Tibial nerve (tissue), 3 donors: ENCODE results near the gene TOE1.
"Not testable (repeated sequence)": the region's sequence is repeated elsewhere in the genome, so short reads cannot be mapped to it uniquely, and the experiment has no call there.

ENCODE experiments used
- POLR2A ChIP-seq, 2 donors: fragments of 450-650 bp; IDR thresholded peaks; one replicate each; pipeline ENCODE4 v1.6.1; 2017; ENCODE audit warnings: antibody characterized with exemption in 2 of 2, mild to moderate bottlenecking in 2 of 2, moderate library complexity in 2 of 2
- TF ChIP-seq, protein P1 (sequence below), 5 experiments: fragments of 200-600 bp in 3 of 5; fragments of 450-650 bp in 2 of 5; sonication (generic) in 3 of 5; IDR thresholded peaks; one replicate each; pipeline ENCODE4 v1.5.1; 2016 to 2019; ENCODE audit warnings: antibody characterized with exemption in 5 of 5, mild to moderate bottlenecking in 3 of 5, moderate library complexity in 2 of 5

DNA sequence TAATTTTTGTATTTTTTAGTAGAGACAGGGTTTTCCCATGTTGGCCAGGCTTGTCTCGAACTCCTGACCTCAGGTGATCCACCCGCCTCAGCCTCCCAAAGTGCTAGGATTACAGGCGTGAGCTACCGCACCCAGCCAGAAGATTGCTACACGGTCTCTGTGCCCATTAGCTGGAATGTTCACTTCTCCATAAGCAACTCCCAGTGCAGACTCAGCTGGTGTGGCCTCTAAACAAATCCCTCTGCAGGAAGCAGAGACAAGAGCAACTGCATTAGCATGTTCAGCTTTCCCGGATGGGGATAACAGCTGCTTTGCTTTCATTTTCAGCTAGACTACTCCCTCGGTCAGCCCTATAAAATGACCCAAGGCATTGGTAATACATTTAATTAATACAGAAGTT lies 21.0 kb downstream of the TOE1 start:
- TF ChIP-seq, protein P1, sequence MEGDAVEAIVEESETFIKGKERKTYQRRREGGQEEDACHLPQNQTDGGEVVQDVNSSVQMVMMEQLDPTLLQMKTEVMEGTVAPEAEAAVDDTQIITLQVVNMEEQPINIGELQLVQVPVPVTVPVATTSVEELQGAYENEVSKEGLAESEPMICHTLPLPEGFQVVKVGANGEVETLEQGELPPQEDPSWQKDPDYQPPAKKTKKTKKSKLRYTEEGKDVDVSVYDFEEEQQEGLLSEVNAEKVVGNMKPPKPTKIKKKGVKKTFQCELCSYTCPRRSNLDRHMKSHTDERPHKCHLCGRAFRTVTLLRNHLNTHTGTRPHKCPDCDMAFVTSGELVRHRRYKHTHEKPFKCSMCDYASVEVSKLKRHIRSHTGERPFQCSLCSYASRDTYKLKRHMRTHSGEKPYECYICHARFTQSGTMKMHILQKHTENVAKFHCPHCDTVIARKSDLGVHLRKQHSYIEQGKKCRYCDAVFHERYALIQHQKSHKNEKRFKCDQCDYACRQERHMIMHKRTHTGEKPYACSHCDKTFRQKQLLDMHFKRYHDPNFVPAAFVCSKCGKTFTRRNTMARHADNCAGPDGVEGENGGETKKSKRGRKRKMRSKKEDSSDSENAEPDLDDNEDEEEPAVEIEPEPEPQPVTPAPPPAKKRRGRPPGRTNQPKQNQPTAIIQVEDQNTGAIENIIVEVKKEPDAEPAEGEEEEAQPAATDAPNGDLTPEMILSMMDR (IDR thresholded peaks at IDR 0.05), result peak in 1 of 5 experiments; percentile 6
- not testable (repeated sequence) for TF ChIP-seq POLR2A (IDR thresholded peaks at IDR 0.05)
